ENCODE data around the gene CALD1.

GRCh38 chr7:134771889-134772288 is 7.5 kb upstream of the CALD1 start:
- TF ChIP-seq CSDC2 (CRISPR knock-in tag; IDR thresholded peaks at IDR 0.05) (no peak), ZC3H10 (CRISPR knock-in tag; IDR thresholded peaks at IDR 0.05) (no peak)

Data from SK-N-SH treated with all-trans-retinoic acid at 6 μM for 48 hours (cell line).